Keratinocyte (primary cell): ENCODE data around the gene TNS3. TPM values are rescaled to one million over a fixed set of nuclear protein-coding genes. Genes with fewer than 3 reads are reported as not detected.

ENCODE experiments used
- DNase-seq: peaks from one replicate; pipeline ENCODE4 v3.0.0-alpha.2; 2011; ENCODE audit warnings: low read depth, missing footprints, low spot score
- FAIRE-seq: peaks from 2 replicates; lab custom pipeline; 2011; peaks lifted over from hg19 to GRCh38; lab: Jason Lieb, UNC
- H2AFZ ChIP-seq: 2 replicates; pipeline ENCODE4 v1.6.0; 2012; ENCODE audit warnings: low read length, control low read depth, inconsistent platforms; ENCODE audit not compliant: control insufficient read depth
- H3K27ac ChIP-seq: 2 replicates; pipeline ENCODE4 v1.5.1; 2011; ENCODE audit warnings: low read length; ENCODE audit not compliant: control insufficient read depth, insufficient read depth
- H3K27me3 ChIP-seq: 3 replicates; pipeline ENCODE4 v1.6.0; 2011; ENCODE audit warnings: low read length; ENCODE audit not compliant: control insufficient read depth, insufficient read depth; ENCODE audit errors: extremely low read depth
- H3K36me3 ChIP-seq, 2 experiments: 2 replicates in 1 of 2; 3 replicates in 1 of 2; pipeline ENCODE4 v1.5.1; 2011; ENCODE audit warnings: low read length in 2 of 2, mild to moderate bottlenecking in 1 of 2; ENCODE audit not compliant: control insufficient read depth in 2 of 2, insufficient read depth in 2 of 2; ENCODE audit errors: extremely low read depth in 1 of 2
- H3K4me1 ChIP-seq: 3 replicates; pipeline ENCODE4 v1.5.1; 2011; ENCODE audit warnings: low read length; ENCODE audit not compliant: control insufficient read depth, insufficient read depth; ENCODE audit errors: extremely low read depth
- H3K4me2 ChIP-seq: 3 replicates; pipeline ENCODE4 v1.6.0; 2011; ENCODE audit warnings: low read depth, low read length; ENCODE audit not compliant: control insufficient read depth, insufficient read depth; ENCODE audit errors: extremely low read depth
- H3K4me3 ChIP-seq, 3 experiments: fragments of 200-600 bp in 1 of 3; sonication (generic) in 1 of 3; 2 replicates in 2 of 3; 3 replicates in 1 of 3; pipeline ENCODE4 v1.5.1; 2011 to 2016; ENCODE audit warnings: low read length in 3 of 3, mild to moderate bottlenecking in 3 of 3, control low read depth in 2 of 3, inconsistent platforms in 1 of 3, low read depth in 1 of 3, mixed read lengths in 1 of 3, mixed run types in 1 of 3, moderate library complexity in 1 of 3; ENCODE audit not compliant: control insufficient read depth in 2 of 3, insufficient read depth in 2 of 3; ENCODE audit errors: extremely low read depth in 1 of 3
- H3K79me2 ChIP-seq: 2 replicates; pipeline ENCODE4 v1.6.0; 2012; ENCODE audit warnings: low read length; ENCODE audit not compliant: control insufficient read depth, insufficient read depth
- H3K9ac ChIP-seq: 3 replicates; pipeline ENCODE4 v1.6.0; 2011; ENCODE audit warnings: low read length; ENCODE audit not compliant: control insufficient read depth, insufficient read depth; ENCODE audit errors: extremely low read depth
- H3K9me1 ChIP-seq: 3 replicates; pipeline ENCODE4 v1.6.0; 2011; ENCODE audit warnings: low read length; ENCODE audit not compliant: control insufficient read depth, insufficient read depth; ENCODE audit errors: extremely low read depth
- H3K9me3 ChIP-seq: 2 replicates; pipeline ENCODE4 v1.5.1; 2012; ENCODE audit warnings: low read depth, low read length; ENCODE audit not compliant: control insufficient read depth
- H4K20me1 ChIP-seq: 3 replicates; pipeline ENCODE4 v1.6.0; 2011; ENCODE audit warnings: low read length; ENCODE audit not compliant: control insufficient read depth, insufficient read depth; ENCODE audit errors: extremely low read depth
- CTCF ChIP-seq, 3 experiments: IDR thresholded peaks in 1 of 3; conservative IDR thresholded peaks in 1 of 3; optimal IDR thresholded peaks in 1 of 3; 2 replicates in 2 of 3; 3 replicates in 1 of 3; pipeline versions ENCODE3 to v1.5.1; 2011; ENCODE audit warnings: low read length in 3 of 3, mild to moderate bottlenecking in 3 of 3, moderate library complexity in 2 of 3, control low read depth in 1 of 3, inconsistent platforms in 1 of 3; ENCODE audit not compliant: insufficient read depth in 2 of 3; ENCODE audit errors: extremely low read depth in 1 of 3
- EZH2 ChIP-seq: IDR thresholded peaks from one replicate; pipeline ENCODE4 v1.6.1; 2012; ENCODE audit warnings: inconsistent platforms, mild to moderate bottlenecking, low read length, moderate library complexity
- dilution Hi-C: fragments of 300-500 bp; cut with MboI; formaldehyde crosslinking; loops from one replicate; pipeline ENCODE4 v1.7.0; 2020; ENCODE audit warnings: low sequenced_read_pairs; ENCODE audit not compliant: extremely low pct_ligation_motif_present
- polyA plus RNA-seq, 5 experiments: library from polyadenylated mRNA; depleted of rRNA in 3 of 5; stranded (reverse) in 3 of 5; stranded (forward) in 1 of 5; unstranded in 1 of 5; fragments of >200 nt; gene quantifications; 1 replicate in 1 of 5; 2 replicates in 3 of 5; 3 replicates in 1 of 5; pipeline versions ENCODE4 v1.2.1 to v1.2.3, GENCODE V29; 2011 to 2012; ENCODE audit warnings: missing spikeins in 2 of 5, low read depth in 1 of 5, low replicate concordance in 1 of 5

TNS3 gene
- polyA plus RNA-seq, 1 donor (not counting 4 experiments of a cell fraction or from before 2014, with no cell fraction given): 3.9 TPM

GRCh38 chr7:47256016-47256415, 325.9 kb downstream of the TNS3 start:
- no peaks in the 10 kb centered on the region for H4K20me1 ChIP-seq
- no peak overlapping the region for H3K27ac ChIP-seq
- H3K4me3 ChIP-seq: no peak overlapping the region
- FAIRE-seq (no peak), DNase-seq (no peak)
- peaks cover 4% of the 10 kb centered on the region for H3K4me1 ChIP-seq
- H3K9me3 ChIP-seq: no peaks in the 10 kb centered on the region
- no peak overlapping the region for H3K4me2 ChIP-seq
- H3K36me3 ChIP-seq: no peaks in the 10 kb centered on the region
- H3K79me2 ChIP-seq: no peaks in the 10 kb centered on the region
- H3K9ac ChIP-seq: no peak overlapping the region
- TF ChIP-seq EZH2 (no peak), CTCF (optimal IDR thresholded peaks at IDR 0.05 in 1 of 3, IDR thresholded peaks at IDR 0.05 in 1 of 3, conservative IDR thresholded peaks at IDR 0.05 in 1 of 3; ENCODE audit: extremely low read depth in 1 of 3, insufficient read depth in 2 of 3, low read length in 3 of 3) (no peak)
- H3K27me3 ChIP-seq: no peaks in the 10 kb centered on the region
- H3K9me1 ChIP-seq: peaks cover 2% of the 10 kb centered on the region
- dilution Hi-C loops: no loop called here
- H2AFZ ChIP-seq: no peak overlapping the region

GRCh38 chr7:47255441-47255840, 326.5 kb downstream of the TNS3 start:
- Histone ChIP-seq H3K9ac (no peak overlapping the region), H3K36me3 (no peaks in the 10 kb centered on the region), H3K27me3 (no peaks in the 10 kb centered on the region), H3K79me2 (no peaks in the 10 kb centered on the region), H4K20me1 (no peaks in the 10 kb centered on the region), H3K27ac (no peak overlapping the region), H3K9me3 (no peaks in the 10 kb centered on the region), H3K4me1 (peaks cover 4% of the 10 kb centered on the region), H3K4me2 (no peak overlapping the region), H3K4me3 (no peak overlapping the region), H2AFZ (no peak overlapping the region), H3K9me1 (peaks cover under 1% of the 10 kb centered on the region)
- no peak for FAIRE-seq
- dilution Hi-C loops: no loop called here
- no peak for DNase-seq
- TF ChIP-seq CTCF (optimal IDR thresholded peaks at IDR 0.05 in 1 of 3, IDR thresholded peaks at IDR 0.05 in 1 of 3, conservative IDR thresholded peaks at IDR 0.05 in 1 of 3; ENCODE audit: extremely low read depth in 1 of 3, insufficient read depth in 2 of 3, low read length in 3 of 3) (no peak), EZH2 (no peak)
